Stimulated activated CD8-positive, alpha-beta memory T cell treated with anti-CD3 and anti-CD28 coated beads, Interleukin-12 subunit alpha, Interleukin-12 subunit beta, amount 100 ng/mL, for 24 hours (primary cell): ENCODE measurements around the gene GLRX.
"Not testable (repeated sequence)": the region's sequence is repeated elsewhere in the genome, so short reads cannot be mapped to it uniquely, and the experiment has no call there.

Source experiments
- DNase-seq: peaks from one replicate; pipeline ENCODE4 v3.0.0-alpha.2; 2020; ENCODE audit errors: extremely low read depth

GLRX gene

DNA sequence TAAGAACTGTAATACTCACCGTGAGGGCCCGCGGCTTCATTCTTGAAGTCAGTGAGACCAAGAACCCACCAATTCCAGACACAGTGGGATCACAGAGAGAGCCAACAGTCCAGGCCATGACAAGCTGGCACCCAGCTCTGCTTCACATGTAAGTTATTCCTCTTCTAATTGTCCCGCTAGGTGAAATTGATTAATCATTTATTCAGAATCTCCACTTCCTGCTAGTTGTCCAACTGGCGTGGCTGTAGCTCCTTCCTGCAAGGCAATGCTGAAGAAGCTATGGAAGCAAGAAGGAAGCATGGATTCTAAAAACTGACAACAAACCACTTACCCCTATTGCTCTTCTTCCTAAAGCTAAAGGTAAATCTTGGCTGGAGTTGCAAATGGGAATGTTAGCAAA, 30.0 kb upstream of the GLRX start:
- DNase-seq, result no peak

GRCh38 chr5:95851141-95851540, 28.6 kb upstream of the GLRX start:
- DNase-seq, result not testable (repeated sequence)

DNA sequence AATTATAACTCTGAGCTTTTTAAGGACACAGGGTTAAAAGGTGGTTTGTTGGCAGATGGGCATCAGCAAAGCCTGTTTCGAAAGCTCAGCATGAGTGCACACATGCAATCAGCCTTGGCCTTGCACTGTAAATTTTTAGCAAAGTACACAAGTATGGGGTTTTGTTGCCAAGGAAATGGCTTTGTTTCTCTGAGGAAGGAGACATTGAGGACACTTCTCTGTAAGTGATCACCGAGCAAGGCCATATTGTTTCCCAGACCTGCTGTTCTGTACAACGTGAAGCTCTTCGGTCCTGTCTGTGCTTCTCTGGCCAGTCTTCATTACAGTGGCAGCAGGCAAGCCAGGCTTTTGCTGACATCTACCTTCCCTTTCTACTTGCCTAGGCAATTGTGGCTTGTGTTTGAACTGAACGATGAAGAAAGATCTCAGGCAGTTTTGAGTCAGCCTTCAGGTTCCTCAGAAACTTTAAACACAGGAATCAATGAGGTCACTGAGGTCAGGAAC, 27.9 kb upstream of the GLRX start:
- DNase-seq, result no peak

DNA sequence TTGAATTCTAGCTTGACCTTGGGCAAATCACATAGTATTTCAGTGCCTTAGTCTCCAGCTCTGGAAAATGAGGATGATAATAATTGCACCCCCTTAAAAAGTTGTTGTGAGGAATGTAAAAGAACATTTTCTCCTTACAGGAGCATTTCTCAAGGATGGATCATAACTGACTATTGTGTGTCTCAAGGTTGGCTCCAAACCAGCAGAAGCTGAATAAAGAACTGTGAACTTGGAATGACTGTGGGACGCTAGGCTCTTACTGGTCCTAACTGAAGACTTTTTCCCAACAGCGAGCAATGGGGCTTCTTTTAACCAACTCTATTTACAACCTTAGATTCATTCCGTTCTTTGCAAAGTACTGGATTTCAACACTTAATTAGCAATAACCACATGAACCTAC, 26.2 kb upstream of the GLRX start:
- DNase-seq, result no peak

DNA sequence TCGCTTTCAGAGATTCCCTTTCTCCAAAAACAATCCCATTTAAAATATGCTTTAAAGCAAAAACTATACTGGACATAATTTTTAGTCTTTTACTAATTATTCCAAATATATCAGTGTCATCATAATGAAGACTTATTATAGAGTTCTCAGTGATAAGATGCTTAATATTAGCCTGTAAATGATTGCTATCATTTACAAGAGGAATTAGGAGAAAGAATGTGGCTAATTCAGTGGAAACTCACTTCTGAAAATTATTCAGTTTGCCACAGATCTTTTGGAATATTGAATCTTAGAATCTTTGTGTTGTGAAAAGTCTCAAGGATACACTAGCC, 24.7 kb upstream of the GLRX start:
- no peak for DNase-seq

DNA sequence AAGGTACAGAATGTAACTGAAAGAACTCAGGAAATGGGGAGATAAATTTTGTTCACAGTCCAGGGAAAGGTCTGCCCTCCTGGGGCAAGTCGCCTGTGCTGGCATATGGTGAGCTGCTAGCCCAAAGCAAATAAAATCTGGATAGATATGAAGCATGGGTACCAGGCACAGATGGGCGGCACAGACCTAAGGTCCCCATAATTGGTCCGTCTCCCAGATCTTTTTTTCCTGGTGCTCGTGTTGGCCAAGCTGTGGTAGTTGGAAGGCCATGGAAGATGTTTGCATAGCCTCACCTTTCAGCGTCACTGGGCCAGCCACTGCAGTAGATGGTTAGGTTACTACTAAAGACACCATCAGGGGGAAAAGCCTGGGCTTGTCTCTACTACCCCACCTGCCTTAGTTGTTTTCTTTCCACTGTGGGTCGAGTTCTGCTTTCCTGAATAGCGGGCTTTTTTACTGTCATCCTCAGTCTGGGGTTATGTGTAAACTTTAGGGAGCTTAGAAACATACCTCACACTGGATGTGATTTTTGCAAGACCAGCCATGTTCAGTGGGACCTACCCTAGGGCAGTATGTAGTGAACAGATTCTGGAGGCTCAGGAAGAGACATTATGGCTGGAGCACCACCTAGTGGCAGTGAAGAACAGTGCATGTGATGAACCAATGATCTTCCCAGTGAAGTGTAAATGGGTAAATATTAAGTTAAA, 24.2 kb upstream of the GLRX start:
- DNase-seq, result no peak

DNA sequence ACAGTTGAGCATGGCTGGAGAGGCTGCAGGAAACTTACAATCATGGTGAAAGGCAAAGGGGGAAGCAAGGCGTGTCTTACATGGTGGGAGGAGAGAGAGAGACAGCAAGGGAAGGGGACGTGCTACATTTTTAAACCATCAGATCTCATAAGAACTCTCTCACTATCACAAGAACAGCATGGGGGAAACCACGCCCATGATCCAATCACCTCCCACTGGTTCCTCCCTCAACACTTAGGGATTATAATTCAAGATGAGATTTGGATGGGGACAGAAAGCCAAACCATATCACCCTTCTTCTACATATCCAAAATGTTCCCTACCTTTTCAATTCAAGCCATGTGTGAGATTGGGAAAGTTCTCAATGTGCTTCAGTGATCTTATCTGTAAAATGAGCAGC, 22.9 kb upstream of the GLRX start:
- no peak for DNase-seq

DNA sequence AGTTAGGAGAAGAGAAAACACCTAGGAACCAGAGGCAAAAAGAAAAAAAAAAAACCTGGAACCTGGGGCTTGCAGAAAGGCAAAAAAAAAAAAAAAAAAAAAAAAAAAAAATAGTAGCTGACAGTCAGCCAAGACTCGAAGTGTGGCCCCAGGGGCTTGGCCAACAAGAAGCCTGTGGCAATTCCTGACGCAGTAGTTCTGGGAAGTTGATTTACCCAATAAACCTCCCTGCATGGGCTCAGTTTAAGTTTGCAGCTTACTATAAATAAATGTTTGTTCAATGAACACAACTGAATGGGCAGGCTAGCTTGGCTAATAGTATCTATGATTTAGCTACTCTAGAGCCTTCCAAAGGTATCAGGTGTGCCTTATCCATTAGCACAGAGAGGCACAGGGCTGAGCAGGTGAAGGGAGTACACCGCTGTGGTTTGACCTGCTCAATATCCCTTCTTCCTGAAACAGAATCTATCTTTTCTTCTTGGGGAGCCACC, 21.3 kb upstream of the GLRX start:
- no peak for DNase-seq

- DNase-seq, result no peak
Measured at GRCh38 chr5:95842854-95843544, 20.5 kb upstream of the GLRX start.

DNA sequence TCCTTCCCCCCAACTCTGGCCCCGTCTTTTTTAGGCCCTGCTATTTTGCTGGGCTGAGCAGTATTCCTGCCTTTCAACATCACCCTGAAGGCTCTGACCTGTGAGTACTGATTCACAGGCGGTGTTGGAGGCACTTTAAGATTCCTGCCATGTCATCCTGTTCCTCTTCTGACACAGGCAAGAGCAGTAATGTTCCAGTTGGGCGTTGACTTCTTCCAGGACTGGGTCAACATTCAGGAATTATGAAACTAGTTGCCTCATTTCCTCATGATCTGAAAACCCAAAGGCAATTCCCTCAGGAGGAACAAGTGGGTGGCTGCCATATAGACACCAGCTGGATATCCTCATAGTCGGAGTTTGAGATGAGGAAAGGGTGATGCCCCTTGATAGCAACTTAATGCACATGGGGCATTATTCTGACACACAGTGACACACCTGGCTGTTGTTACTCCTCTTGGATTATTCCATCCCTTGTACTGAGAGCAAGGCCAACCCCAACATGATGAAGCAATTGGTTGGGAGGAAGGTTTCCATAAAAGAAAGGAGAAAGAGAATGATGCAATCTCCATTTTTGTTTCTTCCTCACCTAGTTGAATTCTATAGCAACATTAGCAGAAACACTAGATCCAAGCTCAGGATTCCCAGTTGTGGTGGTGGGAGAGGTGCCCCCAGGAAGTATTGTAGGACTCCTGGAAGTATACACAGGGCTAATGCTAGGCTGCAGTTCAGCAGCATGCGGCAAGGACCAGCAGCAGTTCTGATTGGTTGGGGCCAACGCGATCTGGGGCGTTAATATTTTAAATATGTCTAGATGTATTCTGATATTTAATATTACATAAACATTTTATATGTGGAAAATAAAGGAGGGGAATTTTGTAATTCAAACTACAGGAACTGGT, 19.6 kb upstream of the GLRX start:
- no peak for DNase-seq

GRCh38 chr5:95840956-95841705, 18.6 kb upstream of the GLRX start:
- no peak for DNase-seq

- no peak for DNase-seq
Measured at GRCh38 chr5:95839658-95840057, 17.1 kb upstream of the GLRX start.

GRCh38 chr5:95838556-95838955, 16.0 kb upstream of the GLRX start:
- DNase-seq, result no peak

GRCh38 chr5:95838001-95838520, 15.5 kb upstream of the GLRX start:
- DNase-seq, result no peak

- DNase-seq, result no peak
Measured at GRCh38 chr5:95837492-95837891, 15.0 kb upstream of the GLRX start.

DNA sequence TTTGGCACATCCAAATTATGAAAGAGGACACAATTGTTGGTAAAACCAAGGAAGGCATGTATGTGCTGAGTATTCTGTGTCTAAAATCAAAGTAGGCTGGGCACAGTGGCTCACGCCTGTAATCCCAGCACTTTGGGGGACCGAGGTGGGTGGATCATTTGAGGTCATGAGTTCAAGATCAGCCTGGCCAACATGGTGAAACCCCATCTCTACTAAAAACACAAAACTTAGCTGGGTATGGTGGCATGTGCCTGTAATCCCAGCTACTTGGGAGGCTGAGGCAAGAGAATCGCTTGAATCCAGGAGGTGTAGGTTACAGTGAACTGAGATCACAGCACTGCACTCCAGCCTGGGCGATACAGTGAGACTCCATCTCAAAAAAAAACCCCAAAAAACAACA, 14.4 kb upstream of the GLRX start:
- DNase-seq, result not testable (repeated sequence)

DNA sequence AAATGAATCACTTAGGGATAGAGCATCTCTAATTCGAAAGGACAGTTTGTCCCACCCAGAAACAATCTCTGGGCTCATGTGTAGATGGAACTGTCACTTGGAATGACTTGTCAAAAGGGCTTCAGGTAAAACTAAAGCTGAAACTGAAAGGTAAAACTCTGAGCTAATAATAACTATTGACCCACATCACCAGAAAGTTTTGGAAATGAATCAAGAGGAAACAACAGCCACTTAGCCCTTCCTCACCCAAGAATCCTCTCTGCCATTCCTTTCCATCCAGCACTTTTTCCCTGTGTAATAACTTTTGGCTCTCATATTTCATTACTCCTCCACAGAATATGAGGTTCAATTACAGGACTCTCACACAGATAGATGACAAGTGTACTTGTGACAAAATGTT, 14.0 kb upstream of the GLRX start:
- no peak for DNase-seq

GRCh38 chr5:95835682-95836385, 13.3 kb upstream of the GLRX start:
- DNase-seq, result no peak

DNA sequence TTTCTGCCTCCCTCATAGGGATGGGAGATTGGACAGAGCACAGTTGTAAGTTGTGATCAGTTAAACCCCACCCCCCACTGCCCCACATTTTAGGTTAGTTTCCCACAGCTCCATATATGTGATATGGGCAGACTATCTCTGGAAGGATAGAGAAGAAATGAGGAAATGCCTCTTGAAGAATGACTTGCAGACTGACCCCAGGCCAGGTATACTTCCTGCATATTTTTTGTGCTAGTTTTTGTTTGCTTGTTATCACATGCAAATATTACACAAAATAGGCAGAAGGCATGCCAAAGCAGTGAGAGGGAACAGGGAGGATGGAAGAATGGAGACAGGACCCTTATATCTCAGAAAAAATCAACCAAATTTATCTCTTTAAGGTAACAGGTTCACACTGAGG, 10.1 kb upstream of the GLRX start:
- no peak for DNase-seq

DNA sequence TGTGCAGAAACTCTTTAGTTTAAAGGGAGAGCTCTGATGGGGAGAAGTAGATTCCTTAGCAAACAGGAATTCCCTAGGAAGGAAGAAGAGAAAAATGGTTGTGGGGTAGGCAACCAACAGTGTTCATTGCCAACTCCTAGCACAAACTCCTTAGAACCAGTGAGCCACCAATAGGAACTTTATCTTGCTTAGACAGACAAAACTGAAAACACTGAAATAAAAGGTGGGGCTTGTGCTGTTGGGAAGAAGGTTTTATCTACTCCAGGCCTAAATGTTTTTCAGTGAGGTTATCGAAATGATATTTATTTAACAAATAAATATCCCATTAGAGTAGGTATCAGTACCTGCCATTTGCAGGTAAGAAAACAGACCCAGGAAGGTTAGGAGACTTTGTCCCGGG, 7.7 kb upstream of the GLRX start:
- DNase-seq, result no peak

- no peak for DNase-seq
Measured at GRCh38 chr5:95827892-95828246, 5.3 kb upstream of the GLRX start.
